Left forelimb (tissue), 1 donor: ENCODE measurements around the gene TOMT.

Experiments used
- DNase-seq: peaks from one replicate; pipeline ENCODE4 v3.0.0-alpha.2; 2018; ENCODE audit warnings: low spot score

TOMT gene

GRCh38 chr11:72105888-72106287 lies at the start of gene TOMT:
TSS of gene TOMT (plus strand) at chr11:72105924. CDS start at chr11:72105952, 28 bp downstream.
- peak; percentile 31 for DNase-seq

GRCh38 chr11:72058416-72059034 lies 47.2 kb upstream of the TOMT start:
- no peak for DNase-seq

- no peak for DNase-seq
These were observed 43.9 kb upstream of the TOMT start for GRCh38 chr11:72061739-72062396.

GRCh38 chr11:72066855-72067254 lies 38.9 kb upstream of the TOMT start:
- no peak for DNase-seq

- DNase-seq = no peak
These were observed 38.5 kb upstream of the TOMT start for GRCh38 chr11:72067266-72067665.

GRCh38 chr11:72067676-72068075 lies 38.0 kb upstream of the TOMT start:
- DNase-seq = no peak

GRCh38 chr11:72069200-72069599 lies 36.5 kb upstream of the TOMT start:
- no peak for DNase-seq

- DNase-seq = no peak
These were observed 35.9 kb upstream of the TOMT start for GRCh38 chr11:72069787-72070251.

- no peak for DNase-seq
These were observed 35.2 kb upstream of the TOMT start for GRCh38 chr11:72070491-72070890.

GRCh38 chr11:72072348-72072747 lies 33.4 kb upstream of the TOMT start:
- DNase-seq = no peak

- no peak for DNase-seq
These were observed 30.6 kb upstream of the TOMT start for GRCh38 chr11:72075109-72075508.

- no peak for DNase-seq
These were observed 30.0 kb upstream of the TOMT start for GRCh38 chr11:72075756-72076155.

GRCh38 chr11:72078477-72078876 lies 27.2 kb upstream of the TOMT start:
- DNase-seq = no peak

GRCh38 chr11:72079819-72080325 lies 25.9 kb upstream of the TOMT start:
- no peak for DNase-seq

- DNase-seq = peak; percentile 99
These were observed 25.2 kb upstream of the TOMT start, which contains the start of the genes LRRC51 and NUMA1 for GRCh38 chr11:72080326-72081183. TSS of gene LRRC51 (plus strand) at chr11:72080850. CDS start at chr11:72089084, 8,234 bp downstream. TSS of gene NUMA1 (minus strand) at chr11:72080542. CDS start at chr11:72035943, 44,599 bp downstream.

GRCh38 chr11:72081184-72081644 lies 24.5 kb upstream of the TOMT start:
- no peak for DNase-seq

- DNase-seq = no peak
These were observed 23.8 kb upstream of the TOMT start for GRCh38 chr11:72081821-72082453.

- DNase-seq = no peak
These were observed 22.3 kb upstream of the TOMT start for GRCh38 chr11:72083414-72083813.

- DNase-seq = no peak
These were observed 21.6 kb upstream of the TOMT start for GRCh38 chr11:72084076-72084475.

- DNase-seq = no peak
These were observed 20.8 kb upstream of the TOMT start for GRCh38 chr11:72084965-72085364.

GRCh38 chr11:72085621-72086351 lies 19.9 kb upstream of the TOMT start:
- DNase-seq = no peak
